CD4-positive, alpha-beta T cell treated with Interleukin-6 at 100 ng/mL for 8 hours (primary cell): ENCODE measurements around the gene GNAT3.

Source experiments
- DNase-seq: peaks from one replicate; pipeline ENCODE4 v3.0.0-alpha.2; 2020; ENCODE audit warnings: mixed read lengths, low spot score

GNAT3 gene

DNA sequence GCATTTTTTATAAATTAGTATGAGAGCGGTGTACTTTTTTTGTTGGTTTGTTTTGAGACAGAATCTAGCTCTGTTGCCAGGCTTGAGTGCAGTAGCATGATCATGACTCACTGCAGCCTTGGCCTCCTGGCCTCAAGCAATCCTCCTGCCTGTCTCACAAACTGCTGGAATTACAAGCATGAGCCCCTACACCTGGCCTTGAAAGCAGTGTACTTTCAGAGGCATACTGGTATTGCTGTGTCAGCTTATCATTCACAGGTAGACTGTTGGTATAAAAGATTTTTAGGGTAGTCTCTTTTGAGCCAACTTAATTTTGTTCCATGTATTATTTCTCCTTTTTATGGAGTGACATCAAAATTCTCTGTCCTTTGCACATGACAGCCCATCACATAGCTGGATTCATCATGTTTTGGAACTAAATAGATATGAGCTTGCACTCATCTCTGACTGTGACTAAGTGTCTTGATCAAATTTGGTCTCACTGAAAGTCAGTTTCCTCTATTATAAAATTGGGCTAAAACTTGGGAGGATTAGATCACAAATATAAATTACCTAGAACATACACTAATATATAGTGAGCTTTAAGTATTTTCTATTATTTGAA, 12.4 kb downstream of the GNAT3 start:
- no peak for DNase-seq

GRCh38 chr7:80498481-80499349, 13.1 kb downstream of the GNAT3 start:
- DNase-seq = no peak

DNA sequence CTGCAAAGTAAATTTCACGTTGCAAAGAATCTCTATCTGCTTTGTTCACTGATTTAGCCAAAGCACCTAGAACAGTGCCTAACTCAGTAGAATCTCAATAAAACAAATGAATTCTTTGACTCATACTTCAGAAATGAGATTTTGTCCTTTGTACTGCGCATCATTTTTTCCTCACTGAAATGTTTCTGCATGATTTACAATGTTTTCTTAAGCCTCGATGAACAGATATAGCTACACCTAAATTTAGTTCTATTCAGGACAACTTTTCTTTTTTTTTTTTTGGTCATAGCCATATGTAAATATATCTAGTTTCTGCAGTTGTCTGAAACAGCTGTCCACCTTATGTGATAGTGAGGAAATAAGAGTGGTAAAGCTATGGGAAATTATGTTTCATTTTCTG, 15.3 kb downstream of the GNAT3 start:
- DNase-seq = no peak

- DNase-seq = no peak
Observed at GRCh38 chr7:80493121-80493849, 18.6 kb downstream of the GNAT3 start.

GRCh38 chr7:80491462-80491861, 20.4 kb downstream of the GNAT3 start:
- no peak for DNase-seq

DNA sequence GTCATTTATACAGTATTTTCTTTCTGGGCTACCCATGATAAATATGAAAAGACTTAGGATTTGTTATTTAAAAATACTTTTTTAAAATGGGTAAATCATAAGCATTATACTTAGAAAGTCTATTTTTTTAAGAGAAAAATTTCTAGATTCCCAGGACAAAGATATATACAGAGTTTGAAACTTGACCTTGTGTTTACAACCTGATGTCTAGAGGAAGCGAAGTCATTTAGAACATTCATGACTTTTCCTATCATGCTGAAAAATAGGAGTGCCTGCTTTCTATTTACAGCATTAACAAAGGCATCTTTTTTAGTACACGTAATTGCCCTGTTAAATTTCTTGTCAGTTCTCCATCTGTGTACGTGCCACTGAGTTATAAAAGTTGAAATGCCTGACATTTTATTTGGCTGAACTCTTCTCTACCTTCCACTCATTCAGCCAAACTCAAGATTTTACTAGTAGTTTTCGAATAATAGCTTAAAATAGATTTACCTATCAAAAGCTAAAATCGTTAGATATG, 23.0 kb downstream of the GNAT3 start:
- no peak for DNase-seq

DNA sequence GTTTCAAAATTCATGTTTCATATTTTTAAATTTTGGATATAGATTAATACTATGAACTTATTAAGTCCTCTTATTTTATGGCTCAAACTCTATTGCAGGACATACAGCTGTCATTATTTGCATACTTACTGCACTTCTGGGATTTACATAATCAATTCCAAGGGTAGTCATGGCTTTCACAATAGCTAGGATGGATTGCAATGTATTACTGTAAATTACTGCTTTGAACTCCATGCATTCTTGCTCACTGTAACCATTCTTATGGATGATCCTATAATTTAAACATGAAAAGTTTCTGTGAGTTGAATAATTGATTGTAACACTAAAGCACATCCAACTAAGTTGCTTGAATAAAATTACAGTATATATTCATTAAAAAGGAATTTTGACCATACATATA, 23.5 kb downstream of the GNAT3 start:
- DNase-seq = no peak

- no peak for DNase-seq
Observed at GRCh38 chr7:80485721-80486120, 26.1 kb downstream of the GNAT3 start.

- DNase-seq = no peak
Observed at GRCh38 chr7:80482950-80483349, 28.9 kb downstream of the GNAT3 start.

DNA sequence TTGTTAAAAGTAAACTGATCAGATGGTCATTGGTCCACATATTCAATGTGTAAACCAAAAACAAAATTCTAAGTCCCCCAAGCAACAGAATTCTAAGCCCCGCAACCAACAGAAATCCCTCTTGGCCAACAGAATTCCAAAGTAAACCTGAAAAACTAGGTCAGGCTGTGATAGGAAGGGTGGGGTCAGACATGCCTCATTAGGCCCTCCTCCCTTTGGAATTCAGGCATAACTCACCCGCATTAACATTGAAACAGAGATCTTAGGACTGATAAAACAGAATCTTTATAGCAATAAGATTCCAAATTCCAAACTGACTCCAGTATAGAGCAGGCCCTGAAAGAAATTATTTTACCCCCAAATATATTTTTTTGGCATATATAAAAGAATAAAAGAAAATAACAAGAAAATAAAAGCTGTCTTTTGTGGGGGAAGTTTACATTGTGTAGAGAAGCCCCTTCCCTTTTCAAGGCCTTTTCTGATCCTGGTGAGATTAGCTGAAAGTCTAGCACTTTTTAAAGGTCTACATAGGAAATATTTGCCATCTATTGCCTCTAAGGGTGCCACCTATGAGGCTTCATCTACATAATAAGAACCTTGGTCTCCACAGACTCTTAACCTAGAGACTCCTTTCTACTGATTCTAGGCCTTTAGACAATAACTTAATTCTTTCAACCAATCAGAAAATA, 30.5 kb downstream of the GNAT3 start:
- DNase-seq = no peak

DNA sequence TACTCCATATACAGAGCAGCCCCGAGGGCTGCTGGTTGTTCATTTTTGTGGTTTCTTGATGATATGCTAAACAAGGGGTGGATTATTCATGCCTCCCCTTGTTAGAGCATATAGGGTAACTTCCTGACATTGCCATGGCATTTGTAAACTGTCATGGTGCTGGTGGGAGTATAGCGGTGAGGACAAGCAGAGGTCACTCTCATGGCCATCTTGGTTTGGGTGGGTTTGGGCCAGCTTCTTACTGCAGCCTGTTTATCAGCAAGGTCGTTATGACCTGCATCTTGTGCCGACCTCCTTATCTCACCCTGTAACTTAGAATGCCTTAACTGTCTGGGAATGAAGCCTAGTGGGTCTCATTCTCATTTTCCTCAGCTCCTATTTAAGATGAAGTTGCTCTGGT, 31.3 kb downstream of the GNAT3 start:
- DNase-seq = no peak

- no peak for DNase-seq
Observed at GRCh38 chr7:80478683-80479082, 33.2 kb downstream of the GNAT3 start.

DNA sequence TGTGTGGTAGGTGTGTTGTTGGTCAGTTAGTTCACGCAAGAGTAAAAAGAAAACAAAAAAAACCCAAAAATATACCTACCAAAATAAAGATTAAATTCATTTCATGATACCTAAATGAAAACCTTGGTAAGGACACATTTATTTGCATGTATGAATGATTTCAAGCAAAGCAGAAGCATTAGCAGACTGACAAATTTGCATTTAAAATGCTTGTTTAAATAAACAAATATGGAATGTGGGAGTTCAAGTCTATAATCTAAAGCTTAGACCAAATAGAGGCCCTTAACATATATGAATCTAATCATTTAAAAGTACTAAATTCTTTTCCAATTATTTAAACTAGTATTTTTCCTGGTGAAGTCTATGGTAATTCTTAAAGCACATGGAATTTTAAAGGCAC, 35.8 kb downstream of the GNAT3 start:
- DNase-seq = no peak

- DNase-seq = no peak
Observed at GRCh38 chr7:80475383-80475782, 36.5 kb downstream of the GNAT3 start.

- no peak for DNase-seq
Observed at GRCh38 chr7:80473751-80474150, 38.1 kb downstream of the GNAT3 start.

DNA sequence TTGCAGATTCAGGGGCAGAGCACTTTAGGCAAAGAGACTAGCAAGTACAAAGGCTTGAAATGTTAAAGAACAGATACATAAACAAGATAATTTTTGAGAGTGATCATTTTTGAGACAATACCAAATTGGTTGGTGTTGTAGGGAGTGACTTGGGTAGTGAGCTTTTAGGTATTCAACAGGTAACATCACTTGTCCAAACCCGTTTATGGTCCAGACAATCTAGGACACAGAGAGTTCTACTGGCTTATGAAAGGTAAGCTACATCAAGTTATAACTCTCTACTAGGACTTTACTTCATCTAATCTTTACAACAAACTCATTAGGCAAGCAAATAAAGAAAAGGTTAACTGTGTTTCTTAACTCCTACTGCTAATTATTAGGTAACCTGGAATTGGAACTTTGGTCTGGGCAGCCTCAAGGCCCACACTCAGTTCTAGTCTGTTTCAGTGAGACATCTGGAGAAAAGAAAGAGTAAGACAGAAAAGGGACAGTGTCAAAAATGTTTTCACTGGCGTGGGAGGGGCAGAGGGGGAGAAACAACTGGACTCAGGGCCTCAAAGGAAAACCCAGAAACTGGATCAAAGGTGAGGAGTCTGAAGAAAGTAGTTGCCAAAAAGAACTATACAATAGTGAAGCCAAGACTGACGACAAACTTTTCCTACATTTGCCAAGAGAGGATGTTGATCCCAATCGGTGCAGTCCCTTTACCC, 39.2 kb downstream of the GNAT3 start:
- DNase-seq = no peak

DNA sequence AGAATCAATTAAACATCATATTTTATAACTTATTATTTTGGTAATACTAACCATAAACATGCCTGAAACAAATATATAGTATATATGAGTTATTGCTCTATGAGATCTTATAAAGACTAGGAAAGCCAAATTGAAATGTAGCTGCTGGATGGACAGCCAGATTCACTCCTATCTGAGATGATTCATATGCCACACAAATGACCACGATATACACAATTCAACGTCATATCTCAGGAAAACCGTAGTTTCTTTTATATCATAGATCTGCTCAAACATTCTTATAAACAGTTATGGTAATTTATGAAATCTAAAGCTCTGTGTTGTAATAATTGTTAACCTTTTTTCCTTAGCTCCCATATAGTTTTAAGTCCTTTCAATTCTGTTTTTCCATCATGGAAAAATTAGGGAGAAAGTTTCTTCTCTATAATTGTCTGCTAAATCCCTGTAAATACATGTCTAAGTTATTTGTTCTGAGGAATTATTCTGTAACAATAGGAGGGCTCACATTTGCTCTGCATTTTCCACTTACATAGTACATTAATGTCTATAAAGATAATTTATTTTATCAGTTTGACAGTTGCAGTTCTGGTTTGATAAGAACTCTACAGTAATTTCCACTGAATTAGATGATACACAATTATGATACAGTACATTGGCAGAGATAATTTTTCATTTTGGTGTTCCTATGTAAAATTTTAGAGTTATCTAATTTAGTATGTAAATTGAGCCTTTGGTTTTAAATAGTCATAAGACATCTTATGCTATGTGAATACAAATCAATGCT, 42.7 kb downstream of the GNAT3 start:
- DNase-seq = no peak

GRCh38 chr7:80467069-80467468, 44.8 kb downstream of the GNAT3 start:
- no peak for DNase-seq

GRCh38 chr7:80466636-80467035, 45.2 kb downstream of the GNAT3 start:
- no peak for DNase-seq

DNA sequence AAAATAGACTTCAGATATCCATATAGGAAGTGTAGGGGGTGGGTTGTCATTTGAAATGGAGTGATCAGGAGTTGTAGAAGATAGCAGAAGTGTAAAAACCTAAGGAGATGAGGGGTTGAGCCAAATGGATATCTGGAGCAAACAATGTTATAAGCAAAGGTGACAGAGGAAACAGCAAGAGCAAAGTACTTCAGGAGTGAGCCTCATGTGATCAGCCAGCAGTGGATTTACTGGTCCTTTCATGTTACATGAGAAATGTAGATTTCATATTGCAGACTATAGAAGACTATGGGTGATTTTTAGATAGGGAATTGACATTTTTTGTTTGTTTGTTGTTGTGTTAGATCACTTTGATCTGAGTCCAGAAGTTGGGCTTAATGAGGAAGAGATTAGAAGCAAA, 47.7 kb downstream of the GNAT3 start:
- DNase-seq = no peak
